Lower lobe of right lung (tissue), 2 donors: ENCODE data around the gene HES5. TPM values are rescaled to one million over a fixed set of nuclear protein-coding genes. Genes with fewer than 3 reads are reported as not detected.

ENCODE experiments used
- ATAC-seq, 2 donors: fragments of 200-7000 bp; cut with Tn5 transposase; one replicate each; pipeline ENCODE4 v1.9.1; 2020 to 2022; ENCODE audit warnings: mild to moderate bottlenecking in 2 of 2, moderate library complexity in 2 of 2
- DNase-seq: peaks from one replicate; pipeline ENCODE4 v3.0.0-alpha.2; 2020
- H3K27ac ChIP-seq: fragments of 200-600 bp; one replicate; pipeline ENCODE4 v1.8.0; 2022
- H3K27me3 ChIP-seq: fragments of 200-600 bp; one replicate; pipeline ENCODE4 v1.8.0; 2022; ENCODE audit warnings: low read depth
- H3K36me3 ChIP-seq: fragments of 200-600 bp; one replicate; pipeline ENCODE4 v1.8.0; 2022; ENCODE audit warnings: mild to moderate bottlenecking
- H3K4me1 ChIP-seq: fragments of 200-600 bp; one replicate; pipeline ENCODE4 v1.8.0; 2022
- H3K4me3 ChIP-seq: fragments of 200-600 bp; one replicate; pipeline ENCODE4 v1.8.0; 2022; ENCODE audit warnings: mild to moderate bottlenecking
- H3K9me3 ChIP-seq: fragments of 200-600 bp; one replicate; pipeline ENCODE4 v1.8.0; 2022
- intact Hi-C: fragments of 100-400 bp; cut with DNase I; formaldehyde crosslinking; loops from one replicate; pipeline ENCODE4 v1.11.0; 2022
- total RNA-seq: library from RNA; stranded (reverse); fragmentation: NEBNext Ultra II Directional; extraction: Animal tissue kit (Norgen Biotek cat#: 25700); gene quantifications from one replicate; pipeline ENCODE4 v1.2.1, GENCODE V29; 2021
- TF ChIP-seq, protein P1 (sequence below): fragments of 200-600 bp; IDR thresholded peaks from one replicate; pipeline ENCODE4 v1.8.0; 2022; ENCODE audit warnings: antibody characterized with exemption, mild to moderate bottlenecking
- donor health status: DM: no; HTN: yes; CAD: no; lungs with severe emphysema.

HES5 gene
- total RNA-seq, 1 donor from 2014 or later = 1.5 TPM

DNA sequence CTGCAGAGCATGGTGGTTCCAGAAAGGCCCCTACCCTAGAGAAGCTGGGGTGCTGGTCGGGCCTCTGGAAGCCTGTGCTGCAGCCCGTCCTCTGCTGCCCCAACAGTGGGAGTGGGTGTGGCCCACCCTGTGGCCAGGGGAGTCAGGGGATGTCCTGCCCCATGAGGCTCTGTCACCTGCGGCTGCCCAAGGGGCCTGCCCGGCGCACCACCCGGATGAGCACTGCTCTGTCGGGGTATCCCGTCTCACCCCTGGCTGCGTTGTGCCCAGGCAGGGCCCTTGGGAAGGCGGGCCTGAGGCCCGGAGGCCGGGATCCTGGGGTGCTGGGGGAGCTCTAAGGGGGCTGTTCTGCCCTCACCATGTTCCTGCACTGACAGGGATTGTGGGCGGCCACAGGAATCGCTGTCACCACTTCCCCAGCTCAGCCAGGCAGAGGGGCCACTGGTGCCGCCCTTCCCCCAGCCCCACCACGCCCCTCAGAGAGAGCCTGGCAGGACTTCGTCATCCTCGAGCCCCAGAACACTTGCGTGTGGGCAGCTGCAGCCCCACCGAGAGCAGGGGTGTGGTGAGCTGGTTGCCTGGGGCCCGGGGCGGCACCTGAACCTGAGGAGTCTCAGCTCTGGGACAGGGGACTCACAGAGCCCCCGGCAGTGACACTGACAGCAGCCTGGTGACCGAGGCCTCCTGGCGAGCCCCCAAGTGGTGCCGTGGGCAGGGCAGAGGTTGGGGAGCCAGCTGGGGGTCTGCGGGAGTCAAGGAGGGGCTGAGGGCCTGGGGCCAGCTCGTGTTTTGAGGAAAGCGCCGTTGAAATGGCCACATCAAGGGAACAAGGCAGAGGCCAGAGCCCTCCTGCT lies 23.8 kb downstream of the HES5 start:
- Histone ChIP-seq H3K36me3 (peaks cover 37% of the 10 kb centered on the region), H3K4me3 (no peak overlapping the region), H3K27me3 (peaks cover 36% of the 10 kb centered on the region), H3K27ac (no peak overlapping the region), H3K4me1 (peaks cover 7% of the 10 kb centered on the region), H3K9me3 (no peaks in the 10 kb centered on the region)
- no peak for ATAC-seq
- intact Hi-C loops = no loop called here
- DNase-seq = no peak
- TF ChIP-seq, protein P1, sequence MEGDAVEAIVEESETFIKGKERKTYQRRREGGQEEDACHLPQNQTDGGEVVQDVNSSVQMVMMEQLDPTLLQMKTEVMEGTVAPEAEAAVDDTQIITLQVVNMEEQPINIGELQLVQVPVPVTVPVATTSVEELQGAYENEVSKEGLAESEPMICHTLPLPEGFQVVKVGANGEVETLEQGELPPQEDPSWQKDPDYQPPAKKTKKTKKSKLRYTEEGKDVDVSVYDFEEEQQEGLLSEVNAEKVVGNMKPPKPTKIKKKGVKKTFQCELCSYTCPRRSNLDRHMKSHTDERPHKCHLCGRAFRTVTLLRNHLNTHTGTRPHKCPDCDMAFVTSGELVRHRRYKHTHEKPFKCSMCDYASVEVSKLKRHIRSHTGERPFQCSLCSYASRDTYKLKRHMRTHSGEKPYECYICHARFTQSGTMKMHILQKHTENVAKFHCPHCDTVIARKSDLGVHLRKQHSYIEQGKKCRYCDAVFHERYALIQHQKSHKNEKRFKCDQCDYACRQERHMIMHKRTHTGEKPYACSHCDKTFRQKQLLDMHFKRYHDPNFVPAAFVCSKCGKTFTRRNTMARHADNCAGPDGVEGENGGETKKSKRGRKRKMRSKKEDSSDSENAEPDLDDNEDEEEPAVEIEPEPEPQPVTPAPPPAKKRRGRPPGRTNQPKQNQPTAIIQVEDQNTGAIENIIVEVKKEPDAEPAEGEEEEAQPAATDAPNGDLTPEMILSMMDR = no peak

DNA sequence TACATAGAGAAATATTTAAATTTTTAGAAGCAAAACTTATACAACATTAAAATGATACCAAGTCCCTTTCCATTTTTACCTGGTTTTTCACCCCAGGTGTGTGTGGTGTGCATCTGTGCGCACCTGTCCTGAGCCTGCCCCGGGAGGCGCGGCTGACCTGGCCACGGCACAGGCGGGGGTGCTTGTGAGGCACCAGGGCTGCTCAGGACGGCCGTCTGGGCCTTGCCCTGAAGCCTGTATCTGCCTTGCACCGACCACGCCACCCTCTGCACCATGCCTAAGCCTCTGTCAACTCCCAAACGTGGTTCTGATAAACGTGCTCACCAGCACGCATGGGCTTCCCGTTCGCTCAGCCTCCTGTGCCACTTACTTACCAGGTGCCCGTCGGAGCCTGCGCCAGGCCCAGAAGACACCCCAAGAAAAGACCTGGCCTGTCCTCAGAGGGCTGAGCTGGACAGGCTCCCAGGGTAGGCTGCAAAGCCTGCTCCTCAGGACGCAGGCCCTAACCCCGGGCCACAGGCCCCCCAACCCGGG lies 24.5 kb downstream of the HES5 start:
- no peak overlapping the region for H3K27ac ChIP-seq
- peaks cover 30% of the 10 kb centered on the region for H3K36me3 ChIP-seq
- H3K27me3 ChIP-seq = peaks cover 40% of the 10 kb centered on the region
- H3K9me3 ChIP-seq = no peaks in the 10 kb centered on the region
- TF ChIP-seq, protein P1 = no peak
- intact Hi-C loops = no loop called here
- H3K4me1 ChIP-seq = peaks cover 7% of the 10 kb centered on the region
- H3K4me3 ChIP-seq = no peak overlapping the region
- ATAC-seq = no peak
- no peak for DNase-seq

DNA sequence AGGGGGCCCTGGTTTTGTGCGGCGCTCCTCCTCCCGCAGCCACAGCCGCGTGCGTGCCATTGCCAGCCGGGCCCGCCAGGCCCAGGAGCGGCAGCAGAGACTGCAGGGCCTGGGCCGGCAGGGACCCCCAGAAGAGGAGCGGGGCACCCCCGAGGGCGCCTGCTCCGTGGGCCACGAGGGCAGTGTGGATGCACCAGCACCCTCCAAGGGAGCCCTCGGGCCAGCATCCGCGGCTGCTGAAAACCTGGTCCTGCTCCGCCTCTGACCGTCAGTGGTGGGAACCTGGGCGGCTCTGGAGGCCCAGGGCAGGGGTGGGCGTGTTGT lies 25.2 kb downstream of the HES5 start:
- DNase-seq (no peak), ATAC-seq (no peak)
- Histone ChIP-seq H3K4me3 (no peak overlapping the region), H3K4me1 (peaks cover 11% of the 10 kb centered on the region), H3K27me3 (peaks cover 40% of the 10 kb centered on the region), H3K9me3 (no peaks in the 10 kb centered on the region), H3K27ac (no peak overlapping the region), H3K36me3 (peaks cover 24% of the 10 kb centered on the region)
- intact Hi-C loops = no loop called here
- TF ChIP-seq, protein P1 = no peak

- DNase-seq (no peak), ATAC-seq (no peak)
- intact Hi-C loops = no loop called here
- Histone ChIP-seq H3K27me3 (peaks cover 43% of the 10 kb centered on the region), H3K36me3 (peaks cover 19% of the 10 kb centered on the region), H3K4me3 (no peak overlapping the region), H3K9me3 (no peaks in the 10 kb centered on the region), H3K27ac (no peak overlapping the region), H3K4me1 (peaks cover 11% of the 10 kb centered on the region)
- TF ChIP-seq, protein P1 = no peak
These were observed 25.7 kb downstream of the HES5 start for GRCh38 chr1:2504225-2504948.

DNA sequence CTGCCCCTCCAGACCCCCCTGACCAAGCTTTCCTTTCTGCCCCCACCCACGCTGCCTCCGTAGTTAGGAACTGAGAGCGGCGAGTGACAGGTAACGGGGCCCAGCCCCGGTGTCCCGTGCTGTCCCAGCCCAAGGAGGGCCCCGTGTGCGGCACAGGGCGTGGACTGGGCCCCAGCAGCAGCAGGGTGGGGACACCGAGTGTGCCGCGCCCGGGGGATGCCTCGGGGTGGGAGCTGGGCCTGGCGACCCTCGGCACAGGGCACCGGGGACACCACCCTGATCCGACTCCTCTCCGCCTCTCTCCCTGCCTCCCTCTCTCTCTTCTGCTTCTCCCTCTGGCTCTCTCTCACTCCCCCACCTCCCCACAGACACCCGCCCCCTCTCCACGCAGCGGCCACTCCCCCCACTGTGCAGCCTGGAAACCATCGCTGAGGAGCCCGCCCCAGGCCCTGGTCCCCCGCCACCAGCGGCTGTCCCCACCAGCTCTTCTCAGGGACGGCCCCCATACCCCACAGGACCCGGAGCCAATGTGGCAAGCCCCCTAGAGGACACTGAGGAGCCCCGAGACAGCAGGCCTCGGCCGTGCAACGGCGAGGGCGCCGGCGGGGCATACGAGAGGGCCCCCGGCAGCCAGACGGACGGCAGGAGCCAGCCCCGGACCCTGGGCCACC lies 26.4 kb downstream of the HES5 start:
- TF ChIP-seq, protein P1 = no peak
- H3K36me3 ChIP-seq = peaks cover 12% of the 10 kb centered on the region
- peaks cover 11% of the 10 kb centered on the region for H3K4me1 ChIP-seq
- peaks cover 48% of the 10 kb centered on the region for H3K27me3 ChIP-seq
- intact Hi-C loops = no loop called here
- H3K4me3 ChIP-seq = no peak overlapping the region
- no peak overlapping the region for H3K27ac ChIP-seq
- no peak for DNase-seq
- H3K9me3 ChIP-seq = no peaks in the 10 kb centered on the region
- no peak for ATAC-seq
